ENCODE data around the gene SVBP. TPM values are rescaled to one million over a fixed set of nuclear protein-coding genes. Genes with fewer than 3 reads are reported as not detected.
A peak's percentile ranks its signal among the peaks of the same experiment; 100 is the strongest.

The SVBP gene
- polyA plus RNA-seq, 1 experiment = 29.8 TPM

DNA sequence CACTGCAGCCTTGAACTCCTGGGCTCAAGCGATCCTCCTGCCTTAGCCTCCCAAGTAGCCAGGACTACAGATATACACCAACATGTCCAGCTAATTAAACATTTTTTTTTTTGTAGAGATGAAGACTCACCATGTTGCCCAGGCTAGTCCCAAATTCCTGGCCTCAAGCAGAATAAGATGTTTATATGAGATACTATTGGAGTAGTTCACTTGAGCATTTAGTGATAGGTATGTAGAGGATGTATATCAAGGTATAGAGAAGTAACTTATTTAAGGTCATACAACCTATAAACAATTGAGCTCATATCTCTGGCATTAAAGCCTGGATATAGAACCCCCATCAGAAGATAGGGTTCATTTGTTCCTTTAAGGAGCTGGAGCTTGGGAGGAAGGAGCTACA, 37.0 kb downstream of the SVBP start:
- no peaks in the 10 kb centered on the region; the same call in 1 of the 2 replicates for H3K9me3 ChIP-seq (ENCODE audit: control insufficient read depth, insufficient read depth, low read length)
- no peak overlapping the region for H3K4me3 ChIP-seq (ENCODE audit: low read depth, low read length)
- H3K27ac ChIP-seq (ENCODE audit: low read depth, low read length) = no peak overlapping the region
- ChIA-PET POLR2A (interaction anchor here (0.5 to 1.3 kb wide), 2 partner anchors 66 to 192 kb away, joined by 3 read pairs; partner anchors contain the start of gene ZNF691), CTCF (interaction anchor here (0.6 to 5.0 kb wide), 3 partner anchors 13 to 293 kb away, joined by 3 to 108 read pairs (median 10); partner anchors contain the start of genes C1orf50 and P3H1)
- TF ChIP-seq, protein P1, sequence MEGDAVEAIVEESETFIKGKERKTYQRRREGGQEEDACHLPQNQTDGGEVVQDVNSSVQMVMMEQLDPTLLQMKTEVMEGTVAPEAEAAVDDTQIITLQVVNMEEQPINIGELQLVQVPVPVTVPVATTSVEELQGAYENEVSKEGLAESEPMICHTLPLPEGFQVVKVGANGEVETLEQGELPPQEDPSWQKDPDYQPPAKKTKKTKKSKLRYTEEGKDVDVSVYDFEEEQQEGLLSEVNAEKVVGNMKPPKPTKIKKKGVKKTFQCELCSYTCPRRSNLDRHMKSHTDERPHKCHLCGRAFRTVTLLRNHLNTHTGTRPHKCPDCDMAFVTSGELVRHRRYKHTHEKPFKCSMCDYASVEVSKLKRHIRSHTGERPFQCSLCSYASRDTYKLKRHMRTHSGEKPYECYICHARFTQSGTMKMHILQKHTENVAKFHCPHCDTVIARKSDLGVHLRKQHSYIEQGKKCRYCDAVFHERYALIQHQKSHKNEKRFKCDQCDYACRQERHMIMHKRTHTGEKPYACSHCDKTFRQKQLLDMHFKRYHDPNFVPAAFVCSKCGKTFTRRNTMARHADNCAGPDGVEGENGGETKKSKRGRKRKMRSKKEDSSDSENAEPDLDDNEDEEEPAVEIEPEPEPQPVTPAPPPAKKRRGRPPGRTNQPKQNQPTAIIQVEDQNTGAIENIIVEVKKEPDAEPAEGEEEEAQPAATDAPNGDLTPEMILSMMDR (IDR thresholded peaks at IDR 0.05; ENCODE audit: low read depth, low read length) = no peak
- no peaks in the 10 kb centered on the region for H3K27me3 ChIP-seq (ENCODE audit: control insufficient read depth, insufficient read depth, low read length)
- DNase-seq (ENCODE audit: low read depth, low spot score) = no peak

DNA sequence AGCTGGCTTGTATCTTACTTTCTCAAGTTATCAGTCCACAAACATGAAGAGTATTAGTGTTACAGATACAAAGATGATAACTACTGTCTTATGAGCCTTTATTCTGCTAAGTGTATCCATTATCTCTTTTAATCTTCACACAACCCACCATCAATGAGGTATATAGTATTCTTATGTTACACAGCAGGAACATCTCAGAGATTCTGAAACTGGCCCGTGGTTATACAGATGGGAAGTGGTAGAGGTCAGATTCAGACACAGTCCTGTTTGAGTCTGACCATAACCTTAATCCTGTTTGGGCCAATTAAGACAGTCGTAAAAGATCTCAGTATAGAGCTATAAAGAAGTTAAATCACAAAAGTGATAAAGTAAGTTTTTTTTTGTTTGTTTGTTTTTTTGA, 37.5 kb downstream of the SVBP start:
- TF ChIP-seq, protein P1 (IDR thresholded peaks at IDR 0.05; ENCODE audit: low read depth, low read length) = no peak
- no peaks in the 10 kb centered on the region for H3K27me3 ChIP-seq (ENCODE audit: control insufficient read depth, insufficient read depth, low read length)
- H3K27ac ChIP-seq (ENCODE audit: low read depth, low read length) = no peak overlapping the region
- H3K4me3 ChIP-seq (ENCODE audit: low read depth, low read length) = no peak overlapping the region
- no peak for DNase-seq (ENCODE audit: low read depth, low spot score)
- CTCF ChIA-PET = interaction anchor here (0.6 to 5.0 kb wide), 4 partner anchors 13 to 293 kb away, joined by 3 to 108 read pairs (median 22); partner anchors contain the start of genes C1orf50 and P3H1
- no peaks in the 10 kb centered on the region for H3K9me3 ChIP-seq (ENCODE audit: control insufficient read depth, insufficient read depth, low read length)
- POLR2A ChIA-PET = interaction anchor here (0.5 to 1.3 kb wide), 2 partner anchors 66 to 192 kb away, joined by 3 read pairs; partner anchors contain the start of gene ZNF691

DNA sequence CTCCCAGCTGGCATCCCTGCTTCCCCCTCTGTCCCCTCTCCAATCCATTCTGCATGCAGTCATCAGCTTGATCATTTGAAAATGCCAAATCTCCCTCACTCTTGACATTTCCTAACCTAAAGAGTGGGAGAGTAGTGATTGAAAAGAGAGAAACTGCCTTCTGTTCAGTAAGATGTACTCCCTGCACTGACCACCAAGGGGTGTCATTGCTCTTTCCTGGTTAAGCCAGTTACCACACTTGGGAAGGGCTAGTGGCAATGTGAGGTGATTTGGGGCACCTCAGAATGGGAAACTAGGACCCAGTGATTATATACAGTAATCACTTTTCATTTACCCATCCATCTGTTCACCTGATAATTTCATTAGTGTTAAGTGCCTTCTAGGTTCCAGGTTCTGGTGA, 39.3 kb downstream of the SVBP start:
- ChIA-PET POLR2A (interaction anchor here (1.0 kb wide), 2 partner anchors 135 to 296 kb away, joined by 3 to 4 read pairs; no protein-coding TSS in a partner anchor), CTCF (interaction anchor here (0.5 to 5.0 kb wide), 27 partner anchors 9 to 773 kb away, joined by 3 to 108 read pairs (median 4); partner anchors contain the start of genes C1orf50, P3H1 and ZNF691)
- H3K27me3 ChIP-seq (ENCODE audit: control insufficient read depth, insufficient read depth, low read length) = no peaks in the 10 kb centered on the region
- no peaks in the 10 kb centered on the region for H3K9me3 ChIP-seq (ENCODE audit: control insufficient read depth, insufficient read depth, low read length)
- TF ChIP-seq, protein P1 (IDR thresholded peaks at IDR 0.05; ENCODE audit: low read depth, low read length) = peak; percentile 69
- no peak overlapping the region for H3K4me3 ChIP-seq (ENCODE audit: low read depth, low read length)
- DNase-seq (ENCODE audit: low read depth, low spot score) = no peak
- H3K27ac ChIP-seq (ENCODE audit: low read depth, low read length) = no peak overlapping the region

DNA sequence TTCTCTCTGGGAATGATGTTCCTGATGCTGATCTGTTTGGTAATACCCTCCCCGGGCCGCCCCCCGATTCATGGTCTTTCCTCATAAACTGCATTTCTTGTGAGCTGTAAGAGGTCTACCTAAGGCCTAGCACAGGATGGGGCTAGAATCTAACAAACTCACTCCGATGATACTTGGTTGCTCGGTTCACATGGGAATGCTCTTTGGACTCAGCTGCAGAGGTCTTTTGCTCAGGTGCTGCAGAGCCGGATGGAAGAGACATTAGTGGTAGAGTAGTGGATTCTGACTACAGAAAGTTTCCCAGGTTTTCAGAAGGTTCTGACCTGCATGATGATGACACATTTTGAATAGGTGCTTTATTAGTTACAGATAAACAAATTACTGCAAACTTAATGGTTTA, 40.7 kb downstream of the SVBP start:
- Histone ChIP-seq H3K27ac (ENCODE audit: low read depth, low read length) (no peak overlapping the region), H3K9me3 (ENCODE audit: control insufficient read depth, insufficient read depth, low read length) (no peaks in the 10 kb centered on the region), H3K27me3 (ENCODE audit: control insufficient read depth, insufficient read depth, low read length) (no peaks in the 10 kb centered on the region), H3K4me3 (ENCODE audit: low read depth, low read length) (no peak overlapping the region)
- CTCF ChIA-PET = interaction anchor here (1.3 to 5.0 kb wide), 5 partner anchors 15 to 296 kb away, joined by 4 to 108 read pairs (median 5); partner anchors contain the start of gene ZNF691
- TF ChIP-seq, protein P1 (IDR thresholded peaks at IDR 0.05; ENCODE audit: low read depth, low read length) = no peak
- no peak for DNase-seq (ENCODE audit: low read depth, low spot score)
- POLR2A ChIA-PET = no interaction called here

DNA sequence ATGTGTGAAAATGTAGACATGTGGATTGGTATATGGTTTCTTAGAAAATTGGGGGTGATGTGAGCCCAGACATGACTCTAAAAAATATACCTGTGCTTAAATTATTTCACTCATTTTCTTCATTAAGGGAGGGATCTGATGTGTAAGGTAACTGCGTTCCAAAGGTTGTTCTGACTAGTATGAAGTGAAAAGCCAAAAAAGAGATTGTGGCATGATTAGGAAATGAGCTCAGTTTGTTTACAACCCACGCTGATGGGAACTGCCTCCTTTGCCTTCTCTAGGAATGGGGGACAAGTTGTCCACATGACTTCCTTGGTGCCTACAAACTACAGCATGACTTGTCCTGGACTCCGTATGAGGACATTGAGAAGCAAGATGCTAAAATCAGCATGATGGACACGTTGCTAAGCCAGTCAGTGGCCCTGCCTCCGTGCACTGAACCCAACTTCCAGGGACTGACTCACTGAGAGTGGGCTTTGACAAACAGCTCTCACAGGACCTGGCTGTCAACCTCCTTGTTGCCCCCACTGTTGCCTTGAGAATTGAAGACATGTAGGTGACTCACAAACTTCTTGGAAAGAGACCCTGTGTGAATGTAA, 42.2 kb downstream of the SVBP start:
- ChIA-PET POLR2A (no interaction called here), CTCF (interaction anchor here (1.3 to 1.5 kb wide), 2 partner anchors 18 to 299 kb away, joined by 3 read pairs; no protein-coding TSS in a partner anchor)
- Histone ChIP-seq H3K27me3 (ENCODE audit: control insufficient read depth, insufficient read depth, low read length) (no peaks in the 10 kb centered on the region), H3K27ac (ENCODE audit: low read depth, low read length) (no peak overlapping the region), H3K4me3 (ENCODE audit: low read depth, low read length) (no peak overlapping the region), H3K9me3 (ENCODE audit: control insufficient read depth, insufficient read depth, low read length) (no peaks in the 10 kb centered on the region)
- TF ChIP-seq, protein P1 (IDR thresholded peaks at IDR 0.05; ENCODE audit: low read depth, low read length) = no peak
- no peak for DNase-seq (ENCODE audit: low read depth, low spot score)
